Sigmoid colon (tissue), 3 donors: ENCODE results near the gene LDLRAD3.

Experiments
- POLR2A ChIP-seq, 2 donors: fragments of 450-650 bp; IDR thresholded peaks; one replicate each; pipeline ENCODE4 v1.6.1; 2016; ENCODE audit warnings: antibody characterized with exemption in 2 of 2, mild to moderate bottlenecking in 2 of 2, moderate library complexity in 2 of 2
- TF ChIP-seq, protein P1 (sequence below), 4 experiments: fragments of 450-650 bp in 3 of 4; fragments of 200-600 bp in 1 of 4; IDR thresholded peaks; one replicate each; pipeline ENCODE4 v1.5.1; 2016 to 2019; ENCODE audit warnings: antibody characterized with exemption in 4 of 4, mild to moderate bottlenecking in 3 of 4, moderate library complexity in 2 of 4

GRCh38 chr11:35927682-35928081 lies 16.2 kb upstream of the LDLRAD3 start:
- no peak for TF ChIP-seq POLR2A (IDR thresholded peaks at IDR 0.05)
- TF ChIP-seq, protein P1, sequence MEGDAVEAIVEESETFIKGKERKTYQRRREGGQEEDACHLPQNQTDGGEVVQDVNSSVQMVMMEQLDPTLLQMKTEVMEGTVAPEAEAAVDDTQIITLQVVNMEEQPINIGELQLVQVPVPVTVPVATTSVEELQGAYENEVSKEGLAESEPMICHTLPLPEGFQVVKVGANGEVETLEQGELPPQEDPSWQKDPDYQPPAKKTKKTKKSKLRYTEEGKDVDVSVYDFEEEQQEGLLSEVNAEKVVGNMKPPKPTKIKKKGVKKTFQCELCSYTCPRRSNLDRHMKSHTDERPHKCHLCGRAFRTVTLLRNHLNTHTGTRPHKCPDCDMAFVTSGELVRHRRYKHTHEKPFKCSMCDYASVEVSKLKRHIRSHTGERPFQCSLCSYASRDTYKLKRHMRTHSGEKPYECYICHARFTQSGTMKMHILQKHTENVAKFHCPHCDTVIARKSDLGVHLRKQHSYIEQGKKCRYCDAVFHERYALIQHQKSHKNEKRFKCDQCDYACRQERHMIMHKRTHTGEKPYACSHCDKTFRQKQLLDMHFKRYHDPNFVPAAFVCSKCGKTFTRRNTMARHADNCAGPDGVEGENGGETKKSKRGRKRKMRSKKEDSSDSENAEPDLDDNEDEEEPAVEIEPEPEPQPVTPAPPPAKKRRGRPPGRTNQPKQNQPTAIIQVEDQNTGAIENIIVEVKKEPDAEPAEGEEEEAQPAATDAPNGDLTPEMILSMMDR (IDR thresholded peaks at IDR 0.05): no peak
